IMR-90 (cell line): ENCODE measurements around the gene THRB. TPM values are rescaled to one million over a fixed set of nuclear protein-coding genes. Genes with fewer than 3 reads are reported as not detected.

Experiments
- ATAC-seq: fragments of 200-7000 bp; cut with Tn5 transposase; 2 replicates; pipeline ENCODE4 v1.9.1; 2020; ENCODE audit warnings: low read depth, mild to moderate bottlenecking, moderate library complexity
- BruUV-seq: library from RNA; stranded (reverse); fragments of 400-500 nt; replicated peaks from 2 replicates; lab custom pipeline; 2021; lab: Mats Ljungman, UMichigan
- CTCF ChIA-PET: fragments of 300-600 bp; formaldehyde crosslinking; extraction: SDS; loops from one replicate; lab custom pipeline; 2021; ENCODE audit warnings: antibody characterized with exemption; lab: Yijun Ruan, JAX
- POLR2A ChIA-PET: fragments of 300-600 bp; sonication (Branson Sonifier 250); formaldehyde crosslinking; loops from one replicate; lab custom pipeline; 2022; ENCODE audit warnings: antibody characterized with exemption; ENCODE audit not compliant: unreplicated experiment; lab: Charles Lee
- DNase-seq: peaks from one replicate; pipeline ENCODE4 v3.0.0; 2013
- H2AFZ ChIP-seq: replicated peaks from 2 replicates; pipeline ENCODE3; 2013; ENCODE audit warnings: low read length, mild to moderate bottlenecking; ENCODE audit not compliant: poor library complexity
- H2AK5ac ChIP-seq: 2 replicates; pipeline ENCODE4 v1.6.1; 2013; ENCODE audit warnings: low read depth, low read length, inconsistent platforms
- H2AK9ac ChIP-seq: replicated peaks from 2 replicates; pipeline ENCODE3; 2013; ENCODE audit warnings: mild to moderate bottlenecking, low read depth, low read length, moderate library complexity; ENCODE audit not compliant: poor library complexity
- H2BK120ac ChIP-seq: 2 replicates; pipeline ENCODE4 v1.6.1; 2013; ENCODE audit warnings: low read depth, low read length, inconsistent platforms
- H2BK15ac ChIP-seq: 3 replicates; pipeline ENCODE4 v1.6.1; 2013; ENCODE audit warnings: low read depth, low read length, inconsistent platforms
- H2BK20ac ChIP-seq: 2 replicates; pipeline ENCODE4 v1.6.1; 2013; ENCODE audit warnings: low read depth, mild to moderate bottlenecking, inconsistent platforms, low read length, moderate library complexity
- H2BK5ac ChIP-seq: 2 replicates; pipeline ENCODE4 v1.6.1; 2013; ENCODE audit warnings: mild to moderate bottlenecking, low read depth, low read length, inconsistent platforms; ENCODE audit not compliant: poor library complexity, severe bottlenecking
- H3K14ac ChIP-seq: replicated peaks from 2 replicates; pipeline ENCODE4 v1.6.1; 2013; ENCODE audit warnings: low read depth, low read length, inconsistent platforms
- H3K18ac ChIP-seq: 2 replicates; pipeline ENCODE4 v1.6.1; 2013; ENCODE audit warnings: low read depth, low read length, control low read depth
- H3K23ac ChIP-seq: 2 replicates; pipeline ENCODE4 v1.6.1; 2013; ENCODE audit warnings: low read depth, low read length, inconsistent platforms
- H3K27ac ChIP-seq: 2 replicates; pipeline ENCODE4 v1.5.1; 2013; ENCODE audit warnings: mild to moderate bottlenecking, control low read depth, low read length; ENCODE audit not compliant: insufficient read depth
- H3K27me3 ChIP-seq: 2 replicates; pipeline ENCODE4 v1.6.1; 2013; ENCODE audit warnings: low read length; ENCODE audit not compliant: control insufficient read depth, insufficient read depth
- H3K36me3 ChIP-seq: 2 replicates; pipeline ENCODE4 v1.6.1; 2013; ENCODE audit warnings: low read length, mixed read lengths; ENCODE audit not compliant: control insufficient read depth, insufficient read depth
- H3K4ac ChIP-seq: 2 replicates; pipeline ENCODE4 v1.6.1; 2013; ENCODE audit warnings: low read depth, low read length, inconsistent platforms
- H3K4me1 ChIP-seq: 2 replicates; pipeline ENCODE4 v1.6.1; 2013; ENCODE audit warnings: low read length, mixed read lengths; ENCODE audit not compliant: control insufficient read depth, insufficient read depth
- H3K4me2 ChIP-seq: 2 replicates; pipeline ENCODE4 v1.6.1; 2013; ENCODE audit warnings: low read depth, mild to moderate bottlenecking, control low read depth, low read length, moderate library complexity
- H3K4me3 ChIP-seq: 2 replicates; pipeline ENCODE4 v1.5.1; 2013; ENCODE audit warnings: low read depth, mild to moderate bottlenecking, control low read depth, low read length, moderate library complexity; ENCODE audit not compliant: insufficient read depth
- H3K56ac ChIP-seq: 2 replicates; pipeline ENCODE4 v1.6.1; 2013; ENCODE audit warnings: low read length, inconsistent platforms; ENCODE audit not compliant: insufficient read depth; ENCODE audit errors: extremely low read depth
- H3K79me1 ChIP-seq, 2 experiments: 2 replicates each; pipeline ENCODE4 v1.6.1; 2013; ENCODE audit warnings: low read length in 2 of 2, inconsistent platforms in 1 of 2, low read depth in 1 of 2
- H3K9ac ChIP-seq: 2 replicates; pipeline ENCODE4 v1.6.1; 2013; ENCODE audit warnings: low read depth, low read length, control low read depth
- H3K9me1 ChIP-seq: 2 replicates; pipeline ENCODE4 v1.6.1; 2013; ENCODE audit warnings: low read length, inconsistent platforms; ENCODE audit not compliant: insufficient read depth
- H3K9me3 ChIP-seq: 2 replicates; pipeline ENCODE4 v1.6.1; 2013; ENCODE audit warnings: low read length; ENCODE audit not compliant: control insufficient read depth, insufficient read depth
- H4K20me1 ChIP-seq: 2 replicates; pipeline ENCODE4 v1.6.1; 2013; ENCODE audit warnings: low read length, inconsistent platforms; ENCODE audit not compliant: insufficient read depth
- H4K5ac ChIP-seq: 2 replicates; pipeline ENCODE4 v1.6.1; 2013; ENCODE audit warnings: mild to moderate bottlenecking, low read depth, low read length, control low read depth
- H4K8ac ChIP-seq, 2 experiments: 2 replicates each; pipeline ENCODE4 v1.6.1; 2013; ENCODE audit warnings: low read depth in 2 of 2, low read length in 2 of 2, control low read depth in 1 of 2, inconsistent platforms in 1 of 2
- H4K91ac ChIP-seq: 2 replicates; pipeline ENCODE4 v1.6.1; 2013; ENCODE audit warnings: low read depth, low read length, inconsistent platforms; ENCODE audit not compliant: insufficient read depth
- CEBPB ChIP-seq: IDR thresholded peaks from 2 replicates; pipeline ENCODE4 v1.6.1; 2012; ENCODE audit warnings: low read depth, low read length, improper control_type of control experiment
- NFE2L2 ChIP-seq: fragments of 150-350 bp; IDR thresholded peaks from 2 replicates; pipeline ENCODE4 v1.6.1; 2016; ENCODE audit warnings: low read depth, mild to moderate bottlenecking, low read length
- RCOR1 ChIP-seq: IDR thresholded peaks from 2 replicates; pipeline ENCODE4 v1.6.1; 2012; ENCODE audit warnings: mild to moderate bottlenecking, low read length, improper control_type of control experiment; ENCODE audit not compliant: insufficient replicate concordance
- dilution Hi-C: fragments of 300-500 bp; cut with HindIII; formaldehyde crosslinking; loops from one replicate; pipeline ENCODE4 v1.14.3; 2018; ENCODE audit warnings: low sequenced_read_pairs; ENCODE audit not compliant: unreplicated experiment
- in situ Hi-C: fragments of 300-500 bp; cut with MboI; formaldehyde crosslinking; loops from 3 replicates; pipeline ENCODE4 v1.14.3; 2019; ENCODE audit warnings: low sequenced_read_pairs, inconsistent platforms, mixed read lengths
- intact Hi-C: fragments of 100-400 bp; cut with micrococcal nuclease; formaldehyde crosslinking; loops from 2 replicates; pipeline ENCODE4 v1.10.0; 2022
- polyA plus RNA-seq, 3 experiments: library from polyadenylated mRNA; depleted of rRNA; stranded (reverse); fragments of >200 nt; gene quantifications; 2 replicates each; pipeline ENCODE4 v1.2.3, GENCODE V29; 2012; ENCODE audit warnings: low replicate concordance in 1 of 3
- total RNA-seq: library from RNA; depleted of rRNA; stranded (reverse); fragments of >200 nt; gene quantifications from 2 replicates; pipeline ENCODE4 v1.2.3, GENCODE V29; 2012
- TF ChIP-seq, protein P1 (sequence below): conservative IDR thresholded peaks from 2 replicates; pipeline ENCODE4 v1.5.1; 2012; ENCODE audit warnings: mild to moderate bottlenecking, low read depth, low read length, improper control_type of control experiment
- TF ChIP-seq, protein P2 (sequence below): fragments of 150-350 bp; IDR thresholded peaks from 2 replicates; pipeline ENCODE4 v1.6.1; 2017; ENCODE audit warnings: mild to moderate bottlenecking, antibody characterized with exemption, low read length, low read depth

The THRB gene
- total and polyA plus RNA-seq, 2 of the 4 experiments (the other 2 are of a cell fraction) = under 0.01 TPM; not detected in 1

DNA sequence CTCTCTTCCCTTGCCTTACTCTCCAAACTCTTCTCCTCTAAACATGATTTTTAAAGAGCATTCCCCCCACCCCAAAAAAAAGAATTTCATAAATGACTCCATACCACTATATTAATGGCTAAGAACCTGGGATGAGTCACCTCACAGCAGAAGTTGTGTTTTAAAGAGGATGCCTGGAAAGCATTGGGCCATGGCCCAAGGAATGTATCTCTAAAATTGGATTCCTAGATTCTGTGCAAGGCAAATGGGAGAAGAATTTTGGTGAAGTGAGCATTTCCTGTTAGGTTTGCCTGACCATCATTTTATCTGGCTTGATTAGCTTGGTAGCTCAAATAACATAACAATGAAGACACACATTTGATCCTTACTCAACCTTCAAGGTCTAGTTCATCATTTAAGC is 298.1 kb downstream of the THRB start:
- H3K9me3 ChIP-seq = no peaks in the 10 kb centered on the region
- H3K9ac ChIP-seq = no peak overlapping the region
- H4K5ac ChIP-seq = no peak overlapping the region
- no peak overlapping the region for H2BK5ac ChIP-seq
- H4K8ac ChIP-seq = no peak overlapping the region
- ATAC-seq (no peak), DNase-seq (no peak)
- intact Hi-C loops (no loop called here), in situ Hi-C loops (no loop called here), dilution Hi-C loops (no loop called here)
- H4K20me1 ChIP-seq = no peaks in the 10 kb centered on the region
- no peak overlapping the region for H3K18ac ChIP-seq
- ChIA-PET CTCF (no interaction called here), POLR2A (no interaction called here)
- H3K56ac ChIP-seq = no peak overlapping the region
- no peak overlapping the region for H3K14ac ChIP-seq
- no peak overlapping the region for H3K4me2 ChIP-seq
- no peak overlapping the region for H2AK5ac ChIP-seq
- no peak overlapping the region for H2AFZ ChIP-seq
- no peaks in the 10 kb centered on the region for H3K79me1 ChIP-seq
- TF ChIP-seq, protein P1, sequence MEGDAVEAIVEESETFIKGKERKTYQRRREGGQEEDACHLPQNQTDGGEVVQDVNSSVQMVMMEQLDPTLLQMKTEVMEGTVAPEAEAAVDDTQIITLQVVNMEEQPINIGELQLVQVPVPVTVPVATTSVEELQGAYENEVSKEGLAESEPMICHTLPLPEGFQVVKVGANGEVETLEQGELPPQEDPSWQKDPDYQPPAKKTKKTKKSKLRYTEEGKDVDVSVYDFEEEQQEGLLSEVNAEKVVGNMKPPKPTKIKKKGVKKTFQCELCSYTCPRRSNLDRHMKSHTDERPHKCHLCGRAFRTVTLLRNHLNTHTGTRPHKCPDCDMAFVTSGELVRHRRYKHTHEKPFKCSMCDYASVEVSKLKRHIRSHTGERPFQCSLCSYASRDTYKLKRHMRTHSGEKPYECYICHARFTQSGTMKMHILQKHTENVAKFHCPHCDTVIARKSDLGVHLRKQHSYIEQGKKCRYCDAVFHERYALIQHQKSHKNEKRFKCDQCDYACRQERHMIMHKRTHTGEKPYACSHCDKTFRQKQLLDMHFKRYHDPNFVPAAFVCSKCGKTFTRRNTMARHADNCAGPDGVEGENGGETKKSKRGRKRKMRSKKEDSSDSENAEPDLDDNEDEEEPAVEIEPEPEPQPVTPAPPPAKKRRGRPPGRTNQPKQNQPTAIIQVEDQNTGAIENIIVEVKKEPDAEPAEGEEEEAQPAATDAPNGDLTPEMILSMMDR = no peak
- no peak for TF ChIP-seq NFE2L2
- TF ChIP-seq CEBPB = no peak
- TF ChIP-seq, protein P2, sequence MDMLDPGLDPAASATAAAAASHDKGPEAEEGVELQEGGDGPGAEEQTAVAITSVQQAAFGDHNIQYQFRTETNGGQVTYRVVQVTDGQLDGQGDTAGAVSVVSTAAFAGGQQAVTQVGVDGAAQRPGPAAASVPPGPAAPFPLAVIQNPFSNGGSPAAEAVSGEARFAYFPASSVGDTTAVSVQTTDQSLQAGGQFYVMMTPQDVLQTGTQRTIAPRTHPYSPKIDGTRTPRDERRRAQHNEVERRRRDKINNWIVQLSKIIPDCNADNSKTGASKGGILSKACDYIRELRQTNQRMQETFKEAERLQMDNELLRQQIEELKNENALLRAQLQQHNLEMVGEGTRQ = no peak
- no peak for TF ChIP-seq RCOR1
- no peaks in the 10 kb centered on the region for H3K9me1 ChIP-seq
- no peaks in the 10 kb centered on the region for H3K36me3 ChIP-seq
- H4K91ac ChIP-seq = no peak overlapping the region
- no peak overlapping the region for H3K4ac ChIP-seq
- H2BK20ac ChIP-seq = no peak overlapping the region
- no TSS peak for BruUV-seq
- no peak overlapping the region for H3K4me3 ChIP-seq
- H3K27ac ChIP-seq = no peak overlapping the region
- H3K23ac ChIP-seq = no peak overlapping the region
- H2BK15ac ChIP-seq = no peak overlapping the region
- no peaks in the 10 kb centered on the region for H3K4me1 ChIP-seq
- peaks cover 2% of the 10 kb centered on the region for H3K27me3 ChIP-seq
- no peak overlapping the region for H2BK120ac ChIP-seq
- no peak overlapping the region for H2AK9ac ChIP-seq
